CD4-positive, alpha-beta T cell treated with Interleukin-4 for 1 hour (primary cell): ENCODE measurements around the gene SRSF12.
"Not testable (repeated sequence)": the region's sequence is repeated elsewhere in the genome, so short reads cannot be mapped to it uniquely, and the experiment has no call there.

Experiments
- DNase-seq, 2 donors: peaks; one replicate each; pipeline ENCODE4 v3.0.0-alpha.2; 2020 to 2022

Gene SRSF12

GRCh38 chr6:89069536-89070163 is 48.2 kb downstream of the SRSF12 start:
- no peak for DNase-seq

- DNase-seq, result no peak
Observed at GRCh38 chr6:89068695-89069094, 49.2 kb downstream of the SRSF12 start.

GRCh38 chr6:89067796-89068195 is 50.1 kb downstream of the SRSF12 start:
- no peak for DNase-seq

GRCh38 chr6:89066940-89067646 is 50.8 kb downstream of the SRSF12 start:
- DNase-seq, result no peak

- DNase-seq, result not testable (repeated sequence)
Observed at GRCh38 chr6:89066121-89066520, 51.8 kb downstream of the SRSF12 start.

- not testable (repeated sequence) for DNase-seq
Observed at GRCh38 chr6:89064931-89065330, 52.9 kb downstream of the SRSF12 start.

- DNase-seq, result no peak
Observed at GRCh38 chr6:89063881-89064280, 54.0 kb downstream of the SRSF12 start.

- no peak for DNase-seq
Observed at GRCh38 chr6:89059227-89059626, 58.6 kb downstream of the SRSF12 start.

GRCh38 chr6:89058627-89059026 is 59.2 kb downstream of the SRSF12 start:
- no peak for DNase-seq

- no peak for DNase-seq
Observed at GRCh38 chr6:89057759-89058158, 60.1 kb downstream of the SRSF12 start.

- no peak for DNase-seq
Observed at GRCh38 chr6:89054208-89054607, 63.7 kb downstream of the SRSF12 start.

GRCh38 chr6:89051676-89052075 is 66.2 kb downstream of the SRSF12 start:
- peak in 1 of 2 donors; percentile 13 for DNase-seq

GRCh38 chr6:89050697-89051096 is 67.2 kb downstream of the SRSF12 start:
- no peak for DNase-seq

GRCh38 chr6:89050155-89050554 is 67.7 kb downstream of the SRSF12 start:
- no peak for DNase-seq

- DNase-seq, result no peak
Observed at GRCh38 chr6:89048985-89049384, 68.9 kb downstream of the SRSF12 start.

- no peak for DNase-seq
Observed at GRCh38 chr6:89048288-89048923, 69.5 kb downstream of the SRSF12 start.

GRCh38 chr6:89047473-89047872 is 70.4 kb downstream of the SRSF12 start:
- DNase-seq, result no peak
